Smooth muscle cell (in vitro differentiated cells): ENCODE measurements around the gene PTGER3. TPM values are rescaled to one million over a fixed set of nuclear protein-coding genes. Genes with fewer than 3 reads are reported as not detected.

Source experiments
- DNase-seq: peaks from one replicate; lab custom pipeline; 2025; ENCODE audit not compliant: unreplicated experiment; lab: John Stamatoyannopoulos, UW
- H2AFZ ChIP-seq: fragments of 200-600 bp; sonication (generic); 2 replicates; pipeline ENCODE4 v1.6.0; 2016; ENCODE audit warnings: antibody characterized with exemption, low read depth, mild to moderate bottlenecking
- H3F3A ChIP-seq: fragments of 200-600 bp; sonication (generic); 2 replicates; pipeline ENCODE4 v1.6.0; 2017; ENCODE audit warnings: antibody characterized with exemption, low read depth
- H3K27ac ChIP-seq: fragments of 200-600 bp; sonication (generic); 2 replicates; pipeline ENCODE4 v1.5.1; 2016; ENCODE audit warnings: low read depth, mild to moderate bottlenecking
- H3K27me3 ChIP-seq: fragments of 200-600 bp; sonication (generic); 2 replicates; pipeline ENCODE4 v1.6.1; 2016; ENCODE audit warnings: low read depth, mild to moderate bottlenecking
- H3K36me3 ChIP-seq: fragments of 200-600 bp; sonication (generic); 2 replicates; pipeline ENCODE4 v1.5.1; 2016; ENCODE audit warnings: low read depth
- H3K4me1 ChIP-seq: fragments of 200-600 bp; sonication (generic); 2 replicates; pipeline ENCODE4 v1.5.1; 2016; ENCODE audit warnings: low read depth
- H3K4me2 ChIP-seq: fragments of 200-600 bp; sonication (generic); 2 replicates; pipeline ENCODE4 v1.6.0; 2016; ENCODE audit warnings: mild to moderate bottlenecking
- H3K4me3 ChIP-seq: fragments of 200-600 bp; sonication (generic); 2 replicates; pipeline ENCODE4 v1.5.1; 2016; ENCODE audit warnings: mild to moderate bottlenecking
- H3K79me2 ChIP-seq: fragments of 200-600 bp; sonication (generic); 2 replicates; pipeline ENCODE4 v1.6.0; 2016; ENCODE audit warnings: low read depth, mild to moderate bottlenecking
- H3K9ac ChIP-seq: fragments of 200-600 bp; sonication (generic); 2 replicates; pipeline ENCODE4 v1.6.0; 2016; ENCODE audit warnings: low read depth
- H3K9me3 ChIP-seq: fragments of 200-600 bp; sonication (generic); replicated peaks from 2 replicates; pipeline ENCODE4 v1.5.1; 2016; ENCODE audit warnings: low read depth
- H4K20me1 ChIP-seq: fragments of 200-600 bp; sonication (generic); 2 replicates; pipeline ENCODE4 v1.6.0; 2016; ENCODE audit warnings: low read depth
- WGBS: methylation state at CpG from one replicate; pipeline ENCODE4 v1.1.7; 2016; ENCODE audit warnings: low lambda C conversion rate; 5-methylcytosine and 5-hydroxymethylcytosine counted together
- polyA plus RNA-seq: library from polyadenylated mRNA; unstranded; fragments of >200 nt; fragmentation: Nextera tagmentation; extraction: Ambion mirVana; gene quantifications from 2 replicates; pipeline ENCODE4 v1.2.1, GENCODE V29; 2016
- total RNA-seq: library from RNA; depleted of rRNA; stranded (reverse); fragments of >200 nt; gene quantifications from 2 replicates; pipeline ENCODE4 v1.2.3, GENCODE V29; 2014
- TF ChIP-seq, protein P1 (sequence below): fragments of 200-600 bp; sonication (generic); IDR thresholded peaks from 2 replicates; pipeline ENCODE4 v1.5.1; 2017; ENCODE audit warnings: borderline replicate concordance, mild to moderate bottlenecking, antibody characterized with exemption; ENCODE audit not compliant: insufficient read depth, poor library complexity, severe bottlenecking

The PTGER3 gene
- total and polyA plus RNA-seq, 2 experiments from 2014 or later = 0.37 to 2.7 TPM

DNA sequence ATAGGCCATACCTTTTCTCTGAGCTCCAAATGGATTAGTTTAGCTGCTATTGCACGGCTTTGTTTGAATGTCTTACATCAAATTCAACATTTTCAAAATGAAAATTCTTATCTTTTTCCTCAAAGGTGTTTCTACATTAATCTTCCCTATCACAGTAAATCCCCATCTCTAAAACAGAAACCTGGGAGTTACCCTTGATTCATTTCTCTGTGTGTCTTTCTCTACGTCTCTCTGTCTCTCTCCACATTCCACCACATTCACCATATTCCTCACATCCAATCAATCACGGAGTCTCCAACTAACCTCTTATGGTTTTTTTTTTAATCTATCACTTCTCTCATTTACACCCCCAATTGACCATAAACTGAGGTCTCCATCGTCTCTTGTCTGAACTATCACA is 24.1 kb downstream of the PTGER3 start:
- TF ChIP-seq, protein P1, sequence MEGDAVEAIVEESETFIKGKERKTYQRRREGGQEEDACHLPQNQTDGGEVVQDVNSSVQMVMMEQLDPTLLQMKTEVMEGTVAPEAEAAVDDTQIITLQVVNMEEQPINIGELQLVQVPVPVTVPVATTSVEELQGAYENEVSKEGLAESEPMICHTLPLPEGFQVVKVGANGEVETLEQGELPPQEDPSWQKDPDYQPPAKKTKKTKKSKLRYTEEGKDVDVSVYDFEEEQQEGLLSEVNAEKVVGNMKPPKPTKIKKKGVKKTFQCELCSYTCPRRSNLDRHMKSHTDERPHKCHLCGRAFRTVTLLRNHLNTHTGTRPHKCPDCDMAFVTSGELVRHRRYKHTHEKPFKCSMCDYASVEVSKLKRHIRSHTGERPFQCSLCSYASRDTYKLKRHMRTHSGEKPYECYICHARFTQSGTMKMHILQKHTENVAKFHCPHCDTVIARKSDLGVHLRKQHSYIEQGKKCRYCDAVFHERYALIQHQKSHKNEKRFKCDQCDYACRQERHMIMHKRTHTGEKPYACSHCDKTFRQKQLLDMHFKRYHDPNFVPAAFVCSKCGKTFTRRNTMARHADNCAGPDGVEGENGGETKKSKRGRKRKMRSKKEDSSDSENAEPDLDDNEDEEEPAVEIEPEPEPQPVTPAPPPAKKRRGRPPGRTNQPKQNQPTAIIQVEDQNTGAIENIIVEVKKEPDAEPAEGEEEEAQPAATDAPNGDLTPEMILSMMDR = no peak
- Histone ChIP-seq H2AFZ (no peak overlapping the region), H3F3A (no peaks in the 10 kb centered on the region), H3K9me3 (no peaks in the 10 kb centered on the region), H3K36me3 (no peaks in the 10 kb centered on the region), H4K20me1 (no peaks in the 10 kb centered on the region), H3K27me3 (peaks cover 4% of the 10 kb centered on the region), H3K4me1 (no peaks in the 10 kb centered on the region), H3K9ac (no peak overlapping the region), H3K27ac (no peak overlapping the region), H3K79me2 (no peaks in the 10 kb centered on the region), H3K4me3 (no peak overlapping the region), H3K4me2 (no peak overlapping the region)
- WGBS = 86% methylated on average over 4 of the region's 4 CpGs
- DNase-seq = no peak

DNA sequence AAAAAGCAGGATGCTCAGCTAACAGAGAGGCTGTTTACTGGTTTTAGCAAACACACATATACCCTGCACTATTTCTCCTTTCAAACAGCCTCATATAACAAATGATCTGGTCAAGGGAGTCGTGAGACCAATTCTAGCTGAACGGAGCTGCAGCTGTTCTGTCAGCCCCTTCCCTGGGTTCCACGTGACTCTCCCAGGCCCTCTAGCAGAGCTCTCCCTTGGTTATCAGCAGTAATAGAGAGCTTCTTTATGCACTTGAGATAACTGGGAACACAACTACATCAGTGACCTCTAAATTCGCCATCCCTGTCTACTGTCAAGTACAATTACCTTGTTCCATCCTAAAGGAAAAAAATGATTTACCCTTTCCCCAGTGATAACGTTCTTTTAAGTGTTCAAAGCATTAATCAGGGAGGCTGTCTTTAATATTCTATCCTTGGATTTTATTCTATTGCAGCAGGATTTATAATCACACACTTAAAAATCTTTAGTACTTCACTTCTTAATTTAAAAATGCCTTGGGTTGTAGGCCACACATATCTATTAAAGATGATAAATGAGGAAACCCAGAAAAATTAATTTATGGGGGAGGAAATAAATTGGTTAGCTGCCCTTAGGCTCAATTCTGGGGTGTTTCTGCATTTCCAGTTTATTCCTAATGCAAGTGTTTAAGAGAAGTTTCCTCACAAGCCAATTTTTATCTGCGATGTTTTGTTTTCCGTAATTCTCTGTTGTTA is 28.2 kb downstream of the PTGER3 start:
- Histone ChIP-seq H3K36me3 (no peaks in the 10 kb centered on the region), H3K27me3 (peaks cover 4% of the 10 kb centered on the region), H3K4me1 (peaks cover 1% of the 10 kb centered on the region), H2AFZ (no peak overlapping the region), H3K4me2 (no peak overlapping the region), H3K27ac (no peak overlapping the region), H3K9me3 (no peaks in the 10 kb centered on the region), H4K20me1 (no peaks in the 10 kb centered on the region), H3K9ac (no peak overlapping the region), H3F3A (no peaks in the 10 kb centered on the region), H3K79me2 (no peaks in the 10 kb centered on the region), H3K4me3 (no peak overlapping the region)
- TF ChIP-seq, protein P1 = no peak
- no peak for DNase-seq
- 64% methylated on average over 7 of the region's 7 CpGs for WGBS

DNA sequence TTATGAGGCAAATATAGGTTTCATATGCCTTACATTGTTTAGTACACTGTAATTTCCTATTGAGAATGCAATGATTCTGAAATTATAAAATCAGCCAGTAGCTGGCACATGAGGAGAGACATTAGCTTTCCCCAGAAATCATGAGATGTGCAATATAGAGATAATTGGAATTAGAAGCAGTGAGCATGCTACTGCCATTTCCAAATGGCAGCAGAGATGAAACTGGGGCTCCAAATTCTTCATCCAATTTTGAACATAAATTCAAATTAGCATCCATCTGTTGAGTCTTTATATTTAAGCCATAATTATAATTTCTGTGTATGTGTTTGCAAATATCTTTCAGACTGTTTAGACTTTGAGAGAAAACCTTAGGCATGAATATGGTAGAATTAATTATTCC is 28.8 kb downstream of the PTGER3 start:
- H3K27me3 ChIP-seq = peaks cover 4% of the 10 kb centered on the region
- no peak overlapping the region for H3K4me3 ChIP-seq
- H3F3A ChIP-seq = no peaks in the 10 kb centered on the region
- DNase-seq = no peak
- H3K27ac ChIP-seq = no peak overlapping the region
- no peaks in the 10 kb centered on the region for H3K9me3 ChIP-seq
- H3K4me2 ChIP-seq = no peak overlapping the region
- H4K20me1 ChIP-seq = no peaks in the 10 kb centered on the region
- H3K4me1 ChIP-seq = peaks cover 4% of the 10 kb centered on the region
- H3K9ac ChIP-seq = no peak overlapping the region
- H3K79me2 ChIP-seq = no peaks in the 10 kb centered on the region
- H2AFZ ChIP-seq = no peak overlapping the region
- no peaks in the 10 kb centered on the region for H3K36me3 ChIP-seq
- TF ChIP-seq, protein P1 = no peak

DNA sequence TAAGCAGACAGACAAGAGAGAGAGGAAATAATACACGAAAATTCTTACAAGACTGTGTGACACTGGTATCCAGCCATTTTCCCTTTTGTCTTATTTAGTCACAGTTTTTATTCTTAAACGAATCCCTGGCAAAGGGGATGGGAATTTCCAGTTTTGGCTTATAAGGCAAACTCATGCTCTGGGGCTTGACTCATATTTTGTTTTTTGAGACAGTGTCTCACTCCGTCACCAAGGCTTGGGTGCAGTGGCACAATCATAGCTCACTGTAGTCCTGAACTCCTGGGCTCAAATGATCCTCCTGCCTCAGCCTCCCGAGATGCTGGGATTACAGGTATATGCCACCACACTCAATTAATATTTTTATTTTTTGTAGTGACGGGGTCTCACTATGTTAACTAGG is 31.9 kb downstream of the PTGER3 start:
- no peak overlapping the region for H2AFZ ChIP-seq
- H3K9me3 ChIP-seq = no peaks in the 10 kb centered on the region
- H3K27me3 ChIP-seq = peaks cover 18% of the 10 kb centered on the region
- H3K36me3 ChIP-seq = no peaks in the 10 kb centered on the region
- no peaks in the 10 kb centered on the region for H3K79me2 ChIP-seq
- H4K20me1 ChIP-seq = no peaks in the 10 kb centered on the region
- no peaks in the 10 kb centered on the region for H3F3A ChIP-seq
- DNase-seq = no peak
- no peak overlapping the region for H3K4me2 ChIP-seq
- TF ChIP-seq, protein P1 = no peak
- 83% methylated on average over 5 of the region's 5 CpGs for WGBS
- no peak overlapping the region for H3K9ac ChIP-seq
- H3K4me3 ChIP-seq = no peak overlapping the region
- no peak overlapping the region for H3K27ac ChIP-seq
- peaks cover 4% of the 10 kb centered on the region for H3K4me1 ChIP-seq
